Karpas-422 (cell line): ENCODE measurements around the gene AK5. TPM values are rescaled to one million over a fixed set of nuclear protein-coding genes. Genes with fewer than 3 reads are reported as not detected.
A peak's percentile ranks its signal among the peaks of the same experiment; 100 is the strongest.

Experiments used
- DNase-seq: peaks from one replicate; pipeline ENCODE4 v3.0.0-alpha.2; 2015
- H2AFZ ChIP-seq: fragments of 200-600 bp; sonication (generic); 2 replicates; pipeline ENCODE4 v1.6.1; 2014; ENCODE audit warnings: antibody characterized with exemption, low read length, mixed read lengths
- H3K27ac ChIP-seq: fragments of 200-600 bp; sonication (generic); 2 replicates; pipeline ENCODE4 v1.5.1; 2014; ENCODE audit warnings: mild to moderate bottlenecking, low read length, moderate library complexity
- H3K27me3 ChIP-seq: fragments of 200-600 bp; sonication (generic); 2 replicates; pipeline ENCODE4 v1.6.1; 2014; ENCODE audit warnings: low read length, mixed read lengths
- H3K36me3 ChIP-seq: fragments of 200-600 bp; sonication (generic); 2 replicates; pipeline ENCODE4 v1.6.1; 2014; ENCODE audit warnings: low read length, mixed read lengths; ENCODE audit not compliant: insufficient read depth
- H3K4me1 ChIP-seq: fragments of 200-600 bp; sonication (generic); 2 replicates; pipeline ENCODE4 v1.6.1; 2014; ENCODE audit warnings: mild to moderate bottlenecking, low read length, mixed read lengths
- H3K4me2 ChIP-seq: fragments of 200-600 bp; sonication (generic); 2 replicates; pipeline ENCODE4 v1.6.1; 2014; ENCODE audit warnings: low read length, low read depth, mild to moderate bottlenecking; ENCODE audit not compliant: poor library complexity, severe bottlenecking
- H3K4me3 ChIP-seq: fragments of 200-600 bp; sonication (generic); 2 replicates; pipeline ENCODE4 v1.5.1; 2014; ENCODE audit warnings: mild to moderate bottlenecking, antibody characterized with exemption, low read length, mixed read lengths
- H3K79me2 ChIP-seq: fragments of 200-600 bp; sonication (generic); 2 replicates; pipeline ENCODE4 v1.6.1; 2014; ENCODE audit warnings: mild to moderate bottlenecking, low read length, mixed read lengths
- H3K9ac ChIP-seq: fragments of 200-600 bp; sonication (generic); 2 replicates; pipeline ENCODE4 v1.6.0; 2014; ENCODE audit warnings: low read length
- H3K9me2 ChIP-seq: fragments of 200-600 bp; sonication (generic), shearing (Covaris generic); replicated peaks from 2 replicates; pipeline ENCODE4 v1.6.0; 2014; ENCODE audit warnings: mild to moderate bottlenecking, low read length, moderate library complexity; ENCODE audit not compliant: insufficient read depth
- H3K9me3 ChIP-seq: fragments of 300-700, 200-600 bp; sonication (generic); 2 replicates; pipeline ENCODE4 v1.6.1; 2014; ENCODE audit warnings: low read length, mixed read lengths
- H4K20me1 ChIP-seq: fragments of 200-600 bp; sonication (generic); 2 replicates; pipeline ENCODE4 v1.6.1; 2014; ENCODE audit warnings: mild to moderate bottlenecking, antibody characterized with exemption, low read length, low read depth; ENCODE audit not compliant: insufficient read depth
- total RNA-seq: library from RNA; depleted of rRNA; stranded (reverse); fragments of >200 nt; shearing (Covaris generic); gene quantifications from 2 replicates; pipeline ENCODE4 v1.2.3, GENCODE V29; 2014; ENCODE audit warnings: low replicate concordance

AK5 gene
- total RNA-seq, 1 experiment from 2014 or later, result not detected

DNA sequence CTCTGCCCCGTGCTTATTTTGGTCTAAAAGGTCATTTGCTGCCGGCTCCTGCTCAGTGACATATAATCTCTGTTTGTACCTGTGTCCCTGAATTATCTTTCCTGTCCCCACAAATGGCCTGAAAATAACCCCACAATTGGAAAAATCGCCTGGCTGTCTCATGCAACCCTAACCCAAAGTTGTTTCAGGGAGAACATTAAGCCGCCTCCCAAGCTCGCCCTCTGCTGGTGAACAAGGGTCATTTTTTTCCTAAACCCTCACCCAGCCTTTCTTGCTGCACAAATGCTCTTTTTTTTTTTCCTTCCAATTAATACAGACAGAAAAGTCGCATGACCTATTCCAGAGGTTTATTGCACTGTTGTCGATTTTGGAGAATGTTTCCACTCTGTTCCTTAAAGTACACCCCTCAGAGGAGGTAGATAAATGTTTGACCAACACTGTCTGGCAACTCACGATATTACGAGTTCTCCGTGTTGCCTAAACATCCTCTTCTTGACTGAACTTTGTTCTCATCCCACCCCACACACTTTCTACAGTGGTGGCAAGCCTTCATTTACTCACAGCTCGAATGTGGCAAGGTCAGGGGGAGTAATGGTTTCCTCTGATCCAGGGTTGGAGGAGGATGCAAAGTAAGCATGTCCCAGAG, 252.0 kb downstream of the AK5 start:
- no peaks in the 10 kb centered on the region for H3K9me3 ChIP-seq
- H3K79me2 ChIP-seq, result no peaks in the 10 kb centered on the region
- peaks cover 3% of the 10 kb centered on the region for H3K4me1 ChIP-seq
- H3K36me3 ChIP-seq, result no peaks in the 10 kb centered on the region
- no peaks in the 10 kb centered on the region for H3K9me2 ChIP-seq
- DNase-seq, result peak; percentile 78
- no peaks in the 10 kb centered on the region for H4K20me1 ChIP-seq
- no peaks in the 10 kb centered on the region for H3K27me3 ChIP-seq
- no peak overlapping the region for H3K4me3 ChIP-seq
- no peak overlapping the region for H3K9ac ChIP-seq
- no peak overlapping the region for H2AFZ ChIP-seq
- no peak overlapping the region for H3K27ac ChIP-seq
- no peak overlapping the region for H3K4me2 ChIP-seq

GRCh38 chr1:77534456-77534855, 252.6 kb downstream of the AK5 start:
- no peak for DNase-seq
- Histone ChIP-seq H3K9me3 (no peaks in the 10 kb centered on the region), H3K4me3 (no peak overlapping the region), H2AFZ (no peak overlapping the region), H3K9ac (no peak overlapping the region), H3K4me2 (no peak overlapping the region), H3K4me1 (peaks cover 10% of the 10 kb centered on the region), H4K20me1 (no peaks in the 10 kb centered on the region), H3K27ac (no peak overlapping the region), H3K9me2 (no peaks in the 10 kb centered on the region), H3K27me3 (no peaks in the 10 kb centered on the region), H3K36me3 (no peaks in the 10 kb centered on the region), H3K79me2 (no peaks in the 10 kb centered on the region)

- H3K4me2 ChIP-seq, result no peak overlapping the region
- no peak overlapping the region for H3K9ac ChIP-seq
- no peak overlapping the region for H2AFZ ChIP-seq
Observed at GRCh38 chr1:77536813-77537212, 255.0 kb downstream of the AK5 start.

GRCh38 chr1:77538956-77539518, 257.2 kb downstream of the AK5 start:
- H3K27me3 ChIP-seq, result no peaks in the 10 kb centered on the region
- H4K20me1 ChIP-seq, result no peaks in the 10 kb centered on the region
- H3K9me3 ChIP-seq, result no peaks in the 10 kb centered on the region
- H3K9me2 ChIP-seq, result no peaks in the 10 kb centered on the region
- peak overlapping the region; percentile 31 for H3K9ac ChIP-seq
- no peaks in the 10 kb centered on the region for H3K79me2 ChIP-seq
- peak overlapping the region; percentile 45 for H3K4me2 ChIP-seq
- H3K36me3 ChIP-seq, result no peaks in the 10 kb centered on the region
- peak overlapping the region; percentile 75 for H2AFZ ChIP-seq
- H3K27ac ChIP-seq, result no peak overlapping the region
- DNase-seq, result peak; percentile 65
- peak overlapping the region; percentile 26; the same call in 1 of the 2 replicates for H3K4me3 ChIP-seq
- H3K4me1 ChIP-seq, result peaks cover 33% of the 10 kb centered on the region

More at GRCh38 chr1:77536813-77537212, 255.0 kb downstream of the AK5 start:
- Histone ChIP-seq H3K4me1 (peaks cover 33% of the 10 kb centered on the region), H3K36me3 (no peaks in the 10 kb centered on the region), H4K20me1 (no peaks in the 10 kb centered on the region), H3K79me2 (no peaks in the 10 kb centered on the region), H3K27ac (no peak overlapping the region), H3K9me2 (no peaks in the 10 kb centered on the region), H3K27me3 (no peaks in the 10 kb centered on the region), H3K9me3 (no peaks in the 10 kb centered on the region), H3K4me3 (no peak overlapping the region)
- no peak for DNase-seq

DNA sequence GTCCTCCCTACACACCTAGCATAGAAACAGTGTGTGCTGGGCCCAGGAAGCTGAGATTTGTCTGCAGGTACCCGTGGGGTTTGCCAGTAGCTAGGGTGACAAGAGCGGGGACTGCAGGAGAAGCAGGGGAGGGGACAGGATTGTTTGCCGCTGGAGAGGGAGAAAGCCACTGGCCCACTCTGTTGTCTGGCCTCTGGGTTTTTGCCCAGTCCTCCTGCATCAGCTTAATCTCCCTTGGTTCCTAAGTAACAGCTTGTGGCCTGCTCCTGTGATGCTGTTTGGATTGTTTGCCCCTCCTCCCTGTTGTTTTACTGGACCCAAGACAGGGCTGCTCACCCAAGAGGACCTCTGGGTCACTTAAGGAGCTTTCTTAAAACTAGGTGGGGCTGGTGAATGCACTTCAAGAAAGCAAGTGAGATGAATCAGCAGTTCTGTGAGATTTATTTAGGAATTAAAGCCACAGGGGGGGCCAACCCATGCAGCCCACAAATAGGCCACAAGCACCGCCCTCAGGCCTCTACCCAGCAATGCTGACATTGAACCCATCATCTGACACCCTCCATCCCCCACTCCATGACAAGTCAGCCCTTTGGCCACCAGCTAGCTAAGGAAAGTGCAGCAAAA, 257.8 kb downstream of the AK5 start:
- peak; percentile 50 for DNase-seq
- H3K4me1 ChIP-seq, result peaks cover 33% of the 10 kb centered on the region
- peak overlapping the region; percentile 75 for H2AFZ ChIP-seq
- no peaks in the 10 kb centered on the region for H3K27me3 ChIP-seq
- no peaks in the 10 kb centered on the region for H3K9me2 ChIP-seq
- H3K4me2 ChIP-seq, result peak overlapping the region; percentile 45
- peak overlapping the region; percentile 31 for H3K9ac ChIP-seq
- no peak overlapping the region for H3K27ac ChIP-seq
- H3K79me2 ChIP-seq, result no peaks in the 10 kb centered on the region
- peak overlapping the region; percentile 26; the same call in 1 of the 2 replicates for H3K4me3 ChIP-seq
- no peaks in the 10 kb centered on the region for H3K36me3 ChIP-seq
- no peaks in the 10 kb centered on the region for H4K20me1 ChIP-seq
- H3K9me3 ChIP-seq, result no peaks in the 10 kb centered on the region

GRCh38 chr1:77540501-77541161, 258.8 kb downstream of the AK5 start:
- Histone ChIP-seq H3K79me2 (no peaks in the 10 kb centered on the region), H4K20me1 (no peaks in the 10 kb centered on the region), H3K27ac (no peak overlapping the region), H3K27me3 (no peaks in the 10 kb centered on the region), H3K4me2 (peak overlapping the region; percentile 45), H3K9me2 (no peaks in the 10 kb centered on the region), H3K9ac (no peak overlapping the region), H2AFZ (no peak overlapping the region), H3K9me3 (no peaks in the 10 kb centered on the region), H3K36me3 (no peaks in the 10 kb centered on the region), H3K4me1 (peaks cover 33% of the 10 kb centered on the region), H3K4me3 (no peak overlapping the region)
- no peak for DNase-seq

DNA sequence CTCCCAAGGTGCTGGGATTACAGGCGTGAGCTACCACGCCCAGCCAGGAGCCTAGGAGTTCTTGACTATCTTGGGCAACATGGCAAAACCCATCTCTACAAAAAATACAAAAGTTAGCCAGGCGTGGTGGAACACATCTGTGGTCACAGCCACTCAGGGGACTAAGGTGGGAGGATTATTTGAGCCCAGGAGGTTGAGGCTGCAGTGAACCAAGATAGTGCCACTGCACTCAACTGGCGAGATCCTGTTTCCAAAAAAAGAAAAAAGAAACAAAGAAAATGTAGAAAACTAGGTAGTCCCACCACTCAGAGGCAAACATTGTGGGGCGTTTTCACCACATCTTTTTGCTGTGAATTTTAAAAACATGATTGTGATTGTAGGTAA, 259.3 kb downstream of the AK5 start:
- Histone ChIP-seq H3K9me3 (no peaks in the 10 kb centered on the region), H3K4me1 (peaks cover 33% of the 10 kb centered on the region), H3K4me3 (no peak overlapping the region), H3K9ac (no peak overlapping the region), H3K79me2 (no peaks in the 10 kb centered on the region), H3K36me3 (no peaks in the 10 kb centered on the region), H3K4me2 (peak overlapping the region; percentile 45), H3K9me2 (no peaks in the 10 kb centered on the region), H2AFZ (no peak overlapping the region), H4K20me1 (no peaks in the 10 kb centered on the region), H3K27ac (peak overlapping the region; percentile 30; the same call in 1 of the 2 replicates), H3K27me3 (no peaks in the 10 kb centered on the region)
- DNase-seq, result peak; percentile 63

DNA sequence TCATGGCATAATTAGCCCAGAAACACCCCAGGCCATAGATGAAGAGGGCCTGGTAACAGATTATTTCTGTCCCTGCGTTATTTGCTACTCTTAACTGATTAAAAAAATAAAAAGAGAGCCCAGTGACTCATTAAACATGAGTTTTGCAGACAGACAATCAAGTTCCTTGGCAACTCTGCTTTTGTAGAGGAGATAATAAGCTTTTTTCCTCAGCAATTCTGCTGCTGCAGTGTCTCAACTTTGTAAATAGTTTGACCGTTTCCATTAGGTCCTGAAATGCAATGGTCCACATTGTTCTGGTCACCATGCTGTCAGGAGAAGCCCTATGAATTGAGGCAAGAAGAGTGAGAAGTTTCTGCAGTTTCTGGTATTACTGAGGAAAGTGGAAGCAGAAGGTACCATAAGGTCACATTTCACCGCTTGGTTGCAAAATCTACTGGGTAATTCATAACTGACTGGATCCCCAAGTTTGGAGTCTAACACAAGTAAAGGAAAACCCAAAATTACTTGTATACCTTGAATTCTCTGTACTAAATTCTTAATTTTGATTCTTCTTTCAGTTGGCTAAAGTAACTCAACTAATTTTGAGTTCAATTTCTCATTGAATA, 261.1 kb downstream of the AK5 start:
- Histone ChIP-seq H2AFZ (no peak overlapping the region), H3K9me3 (no peaks in the 10 kb centered on the region), H3K9ac (no peak overlapping the region), H3K27ac (no peak overlapping the region), H3K79me2 (no peaks in the 10 kb centered on the region), H3K36me3 (no peaks in the 10 kb centered on the region), H3K4me3 (no peak overlapping the region), H4K20me1 (no peaks in the 10 kb centered on the region), H3K4me1 (peaks cover 33% of the 10 kb centered on the region), H3K27me3 (no peaks in the 10 kb centered on the region), H3K9me2 (no peaks in the 10 kb centered on the region), H3K4me2 (no peak overlapping the region)
- DNase-seq, result no peak
